ENCODE results near the gene HAX1.
A peak's percentile ranks its signal among the peaks of the same experiment; 100 is the strongest.
"Not testable (repeated sequence)": the region's sequence is repeated elsewhere in the genome, so short reads cannot be mapped to it uniquely, and the experiment has no call there.

HAX1 gene

DNA sequence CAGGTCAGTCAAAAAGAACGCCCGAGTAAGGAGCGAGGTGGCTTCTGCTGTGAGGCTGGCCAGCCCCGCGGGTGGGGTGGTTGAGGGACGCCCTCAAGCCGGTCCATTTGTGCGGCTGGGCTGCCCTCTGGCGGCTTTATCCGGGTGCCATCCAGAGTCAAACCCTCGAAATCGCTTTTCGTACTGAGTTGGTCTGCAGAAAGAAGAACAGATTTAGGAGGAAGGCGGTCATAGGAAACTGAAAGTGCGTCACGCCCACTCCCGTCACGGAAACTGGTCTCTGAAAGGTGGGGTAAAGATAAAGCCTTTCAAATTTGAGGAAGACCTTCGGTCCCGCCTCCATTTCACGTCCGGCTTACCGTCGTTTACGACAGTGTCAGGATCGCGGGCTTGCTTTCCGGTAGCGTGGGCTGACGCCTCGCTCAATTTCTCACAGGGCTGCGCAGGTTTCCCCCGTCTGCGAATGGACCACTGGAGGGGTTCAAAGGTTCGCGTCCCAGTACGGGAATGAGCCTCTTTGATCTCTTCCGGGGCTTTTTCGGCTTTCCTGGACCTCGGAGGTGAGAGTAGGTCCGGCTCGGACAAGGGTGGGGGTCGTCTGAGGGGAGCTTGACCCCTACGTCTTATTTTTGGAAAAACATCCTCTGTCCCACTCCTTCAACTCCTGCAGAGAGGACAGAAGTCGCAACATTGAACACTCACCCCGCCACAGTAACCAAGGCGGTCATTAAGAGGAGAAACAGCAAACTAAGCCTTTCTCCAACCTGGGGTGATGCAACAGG is at the start of gene HAX1:
HAX1 (plus strand) TSS at position 413 of the 782 bp plus-strand sequence; CDS start at position 508, 95 bp downstream.
- peak; percentile 84 for DNase-seq (ENCODE audit: low read depth, low spot score)

GRCh38 chr1:154222918-154223317 is 49.5 kb upstream of the HAX1 start:
- DNase-seq (ENCODE audit: low read depth, low spot score) = no peak

GRCh38 chr1:154223621-154224020 is 48.8 kb upstream of the HAX1 start:
- no peak for DNase-seq (ENCODE audit: low read depth, low spot score)

DNA sequence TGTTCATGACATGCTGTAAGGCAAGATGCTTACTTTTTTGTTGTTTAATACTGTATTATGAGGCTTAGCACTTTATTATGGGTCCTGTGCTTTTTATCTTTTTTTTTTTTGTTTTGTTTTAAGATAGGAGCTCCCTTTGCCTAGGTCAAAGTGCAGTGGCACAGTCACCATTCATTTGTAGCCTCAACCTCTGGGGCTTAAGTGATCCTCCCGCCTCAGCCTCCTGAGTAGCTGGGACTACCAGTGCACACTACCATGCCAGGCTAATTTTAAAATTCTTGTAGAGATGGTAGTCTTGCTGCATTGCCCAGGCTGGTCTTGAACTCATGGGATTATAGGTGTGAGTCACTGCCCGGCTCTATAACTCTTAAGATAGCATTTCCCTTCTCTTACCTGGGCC is 47.1 kb upstream of the HAX1 start:
- no peak for DNase-seq (ENCODE audit: low read depth, low spot score)

- DNase-seq (ENCODE audit: low read depth, low spot score) = not testable (repeated sequence)
These were observed 41.3 kb upstream of the HAX1 start for GRCh38 chr1:154231112-154231511.

DNA sequence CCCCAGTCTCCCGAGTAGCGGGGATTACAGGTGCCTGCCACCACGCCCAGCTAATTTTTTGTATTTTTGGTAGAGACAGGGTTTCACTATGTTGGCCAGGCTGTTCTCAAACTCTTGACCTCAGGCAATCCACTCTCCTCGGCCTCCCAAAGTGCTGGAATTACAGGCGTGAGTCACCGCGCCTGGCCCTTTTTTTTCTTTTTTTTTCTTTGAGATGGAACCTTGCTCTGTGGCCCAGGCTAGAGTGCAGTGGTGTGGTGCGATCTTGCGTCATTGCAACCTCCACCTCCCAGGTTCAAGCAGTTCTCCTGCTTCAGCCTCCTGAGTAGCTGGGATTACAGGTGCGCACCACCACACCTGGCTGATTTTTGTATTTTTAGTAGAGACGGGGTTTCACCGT is 39.3 kb upstream of the HAX1 start:
- not testable (repeated sequence) for DNase-seq (ENCODE audit: low read depth, low spot score)

- no peak for DNase-seq (ENCODE audit: low read depth, low spot score)
These were observed 35.6 kb upstream of the HAX1 start for GRCh38 chr1:154236855-154237254.

- no peak for DNase-seq (ENCODE audit: low read depth, low spot score)
These were observed 35.0 kb upstream of the HAX1 start for GRCh38 chr1:154237435-154237834.

- DNase-seq (ENCODE audit: low read depth, low spot score) = no peak
These were observed 34.4 kb upstream of the HAX1 start for GRCh38 chr1:154237880-154238506.

GRCh38 chr1:154239491-154239890 is 32.9 kb upstream of the HAX1 start:
- no peak for DNase-seq (ENCODE audit: low read depth, low spot score)

GRCh38 chr1:154240294-154240833 is 32.1 kb upstream of the HAX1 start:
- no peak for DNase-seq (ENCODE audit: low read depth, low spot score)

GRCh38 chr1:154241703-154242351 is 30.6 kb upstream of the HAX1 start:
- DNase-seq (ENCODE audit: low read depth, low spot score) = no peak

- DNase-seq (ENCODE audit: low read depth, low spot score) = no peak
These were observed 18.8 kb upstream of the HAX1 start for GRCh38 chr1:154253671-154254070.

- DNase-seq (ENCODE audit: low read depth, low spot score) = no peak
These were observed 15.7 kb upstream of the HAX1 start for GRCh38 chr1:154256686-154257085.

DNA sequence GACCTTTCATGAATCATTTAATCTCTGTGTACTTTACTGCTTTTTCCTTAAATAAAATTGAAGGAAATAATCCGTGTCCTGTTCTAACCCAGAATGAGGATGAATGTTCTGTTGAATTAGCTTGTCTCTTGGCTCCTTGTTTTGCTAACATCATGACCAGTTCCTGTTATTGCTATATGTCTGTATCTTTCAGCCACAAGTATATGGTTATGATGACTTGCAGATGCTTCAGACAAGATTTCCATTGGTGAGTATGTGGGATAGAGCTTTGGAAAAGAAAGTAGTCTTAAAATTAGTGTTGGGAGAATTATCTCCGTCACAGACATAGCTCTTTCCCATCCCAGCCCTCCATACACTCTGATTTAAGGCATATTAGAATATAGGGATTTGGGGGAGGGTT is 13.6 kb upstream of the HAX1 start:
- no peak for DNase-seq (ENCODE audit: low read depth, low spot score)

GRCh38 chr1:154260127-154260526 is 12.3 kb upstream of the HAX1 start:
- no peak for DNase-seq (ENCODE audit: low read depth, low spot score)

DNA sequence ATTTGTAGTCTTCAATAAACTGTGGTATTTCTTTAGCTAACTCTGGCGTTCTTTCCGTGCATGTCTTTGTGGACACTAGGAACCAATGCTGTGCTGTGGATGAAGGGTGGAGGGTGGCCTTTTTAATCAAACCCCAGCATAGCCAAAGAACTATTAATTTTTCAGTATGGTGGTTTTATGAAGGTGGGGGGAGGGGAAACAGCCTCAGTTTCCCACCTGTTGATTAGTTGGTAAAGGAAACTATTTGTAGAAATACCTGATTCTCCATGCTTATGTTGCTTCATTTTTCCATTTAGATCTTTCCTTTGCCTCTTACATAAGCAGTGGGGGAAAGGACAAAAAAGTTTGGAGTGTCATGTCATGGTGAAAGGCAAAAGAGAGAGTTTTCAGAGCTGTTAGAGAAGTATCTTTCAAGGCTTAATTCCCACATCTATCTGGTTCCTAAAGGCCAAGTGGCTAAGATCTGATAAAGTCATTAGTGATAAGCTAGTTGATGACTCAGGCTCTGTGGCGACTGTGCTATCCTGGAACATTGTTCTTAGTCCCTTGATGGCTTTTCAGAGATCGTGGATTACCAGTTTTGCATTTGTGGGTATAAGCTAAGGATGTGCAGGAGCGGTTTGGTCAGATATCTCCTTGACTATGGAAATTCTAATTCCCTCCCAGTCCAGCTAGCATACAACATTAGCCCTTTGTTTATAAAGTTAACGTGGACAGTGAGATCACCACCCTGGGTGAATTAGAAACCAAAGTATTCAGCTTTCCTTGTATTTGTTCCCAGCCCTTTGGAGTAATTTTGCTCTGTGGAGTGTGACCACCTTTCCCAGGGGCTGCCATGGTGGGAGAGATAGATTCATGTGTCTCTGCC is 8.7 kb upstream of the HAX1 start:
- no peak for DNase-seq (ENCODE audit: low read depth, low spot score)

DNA sequence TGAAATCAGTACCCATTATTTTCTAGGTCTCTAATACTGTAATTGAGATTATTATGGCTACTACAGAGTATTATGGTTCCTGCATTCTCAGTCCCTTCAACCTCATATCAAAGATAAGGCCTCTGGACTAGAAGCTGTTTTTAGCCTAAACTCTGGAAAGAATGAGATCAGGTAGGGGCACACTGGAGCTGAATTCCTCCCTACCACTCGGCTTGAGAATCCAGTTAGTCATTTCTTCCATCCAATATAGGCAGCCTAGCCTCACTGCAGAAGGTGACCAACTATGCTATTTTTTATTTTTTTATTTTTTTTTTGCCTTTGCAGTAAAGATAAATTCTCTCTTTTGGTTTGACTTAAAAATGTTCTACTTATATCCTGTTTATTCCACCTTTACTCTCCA is 8.0 kb upstream of the HAX1 start:
- DNase-seq (ENCODE audit: low read depth, low spot score) = no peak

DNA sequence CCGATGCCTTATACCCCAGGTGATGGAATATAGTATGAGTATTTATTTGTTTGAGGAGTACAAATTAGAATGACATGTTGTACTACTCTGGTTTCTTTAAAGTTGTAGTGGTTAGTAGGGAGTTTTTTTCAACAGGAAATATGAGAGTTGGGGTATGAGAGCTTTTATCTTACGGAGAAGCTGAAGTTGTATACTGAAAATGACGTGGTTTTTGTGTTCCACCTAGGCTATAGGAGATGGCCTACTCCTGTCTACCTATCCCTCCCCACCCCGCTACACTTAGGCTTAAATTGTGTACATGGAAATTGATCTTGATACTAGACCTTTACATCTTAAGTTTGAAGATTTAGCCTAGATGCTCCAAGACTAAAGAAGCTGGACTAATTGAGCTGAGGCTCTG is 6.8 kb upstream of the HAX1 start:
- no peak for DNase-seq (ENCODE audit: low read depth, low spot score)

DNA sequence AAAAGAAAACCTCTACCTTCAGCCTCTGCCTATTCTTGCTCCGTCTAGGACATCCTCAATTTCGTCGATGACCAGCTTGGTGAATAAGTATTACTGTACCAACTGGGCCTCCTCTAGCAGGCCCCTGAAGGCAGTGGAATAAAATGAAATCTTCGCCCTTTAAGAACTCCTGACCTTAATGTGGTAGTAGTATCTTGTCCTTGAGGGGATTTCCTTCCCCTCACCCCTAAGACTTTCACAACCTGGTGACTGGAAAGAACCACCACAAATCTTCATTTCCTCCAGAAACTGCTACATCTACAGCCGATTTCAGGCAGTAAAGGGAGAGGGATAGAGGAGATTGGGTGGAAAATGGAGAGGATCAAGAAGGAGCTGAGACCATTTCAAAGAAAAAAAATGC is 1.6 kb upstream of the HAX1 start:
- DNase-seq (ENCODE audit: low read depth, low spot score) = no peak

DNA sequence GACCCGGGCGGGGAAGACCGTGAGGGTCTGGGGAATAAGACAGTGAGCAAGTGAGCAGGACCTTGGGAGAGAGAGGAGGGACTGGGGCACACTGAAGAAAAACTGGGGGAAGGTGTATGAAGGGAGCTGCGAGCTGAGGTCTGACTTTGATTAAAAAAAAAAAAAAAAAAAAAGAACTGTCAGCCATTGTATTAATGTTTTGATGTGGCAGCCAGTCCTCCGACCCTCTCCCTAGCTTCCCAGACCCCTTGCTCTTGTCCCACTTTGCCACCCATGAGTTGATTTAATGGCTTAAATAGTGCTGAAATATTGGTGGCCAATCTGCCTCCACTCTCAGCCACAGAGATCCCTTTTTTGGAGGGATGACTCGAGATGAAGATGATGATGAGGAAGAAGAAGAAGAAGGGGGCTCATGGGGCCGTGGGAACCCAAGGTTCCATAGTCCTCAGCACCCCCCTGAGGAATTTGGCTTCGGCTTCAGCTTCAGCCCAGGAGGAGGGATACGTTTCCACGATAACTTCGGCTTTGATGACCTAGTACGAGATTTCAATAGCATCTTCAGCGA is 652 bp downstream of the HAX1 start:
- no peak for DNase-seq (ENCODE audit: low read depth, low spot score)
